Esophagus muscularis mucosa (tissue), 4 donors: ENCODE measurements around the gene NSF. TPM values are rescaled to one million over a fixed set of nuclear protein-coding genes. Genes with fewer than 3 reads are reported as not detected.
"Not testable (repeated sequence)": the region's sequence is repeated elsewhere in the genome, so short reads cannot be mapped to it uniquely, and the experiment has no call there.

Source experiments
- DNase-seq: peaks from one replicate; pipeline ENCODE4 v3.0.0-alpha.2; 2017; ENCODE audit errors: extremely low spot score
- H3K27ac ChIP-seq, 4 donors: fragments of 200-600 bp; sonication (generic); replicated peaks in 1 of 4; 1 replicate in 3 of 4; 2 replicates in 1 of 4; pipeline ENCODE4 v1.5.1; 2016 to 2019; ENCODE audit warnings: mild to moderate bottlenecking in 1 of 4
- H3K27me3 ChIP-seq, 4 donors: fragments of 200-600 bp; sonication (generic); one replicate each; pipeline versions ENCODE4 v1.5.1 to v1.6.0; 2016 to 2019
- H3K36me3 ChIP-seq, 4 donors: fragments of 200-600 bp; sonication (generic); one replicate each; pipeline ENCODE4 v1.5.1; 2016 to 2019
- H3K4me1 ChIP-seq, 4 donors: fragments of 200-600 bp; sonication (generic); one replicate each; pipeline ENCODE4 v1.5.1; 2016 to 2019
- H3K4me3 ChIP-seq, 4 donors: fragments of 200-600 bp; sonication (generic); 1 replicate in 2 of 4; 2 replicates in 2 of 4; pipeline ENCODE4 v1.5.1; 2016 to 2019; ENCODE audit warnings: mild to moderate bottlenecking in 4 of 4, moderate library complexity in 1 of 4
- H3K9me3 ChIP-seq, 4 donors: fragments of 200-600 bp; sonication (generic); 1 replicate in 3 of 4; 2 replicates in 1 of 4; pipeline ENCODE4 v1.5.1; 2016 to 2019
- WGBS: methylation state at CpG from one replicate; pipeline ENCODE4 v1.1.5; 2018; 5-methylcytosine and 5-hydroxymethylcytosine counted together
- intact Hi-C: fragments of 100-400 bp; cut with DNase I; formaldehyde crosslinking; loops from one replicate; pipeline ENCODE4 v1.15.1; 2023
- total RNA-seq, 4 donors: library from RNA; depleted of rRNA; stranded (reverse); fragments of >200 nt; gene quantifications; one replicate each; pipeline versions ENCODE4 v1.1.0 to v1.2.1, GENCODE V29; 2016

The NSF gene
- 10 to 100 TPM; 15.7 to 25.3 (median 17.9) TPM for total RNA-seq

DNA sequence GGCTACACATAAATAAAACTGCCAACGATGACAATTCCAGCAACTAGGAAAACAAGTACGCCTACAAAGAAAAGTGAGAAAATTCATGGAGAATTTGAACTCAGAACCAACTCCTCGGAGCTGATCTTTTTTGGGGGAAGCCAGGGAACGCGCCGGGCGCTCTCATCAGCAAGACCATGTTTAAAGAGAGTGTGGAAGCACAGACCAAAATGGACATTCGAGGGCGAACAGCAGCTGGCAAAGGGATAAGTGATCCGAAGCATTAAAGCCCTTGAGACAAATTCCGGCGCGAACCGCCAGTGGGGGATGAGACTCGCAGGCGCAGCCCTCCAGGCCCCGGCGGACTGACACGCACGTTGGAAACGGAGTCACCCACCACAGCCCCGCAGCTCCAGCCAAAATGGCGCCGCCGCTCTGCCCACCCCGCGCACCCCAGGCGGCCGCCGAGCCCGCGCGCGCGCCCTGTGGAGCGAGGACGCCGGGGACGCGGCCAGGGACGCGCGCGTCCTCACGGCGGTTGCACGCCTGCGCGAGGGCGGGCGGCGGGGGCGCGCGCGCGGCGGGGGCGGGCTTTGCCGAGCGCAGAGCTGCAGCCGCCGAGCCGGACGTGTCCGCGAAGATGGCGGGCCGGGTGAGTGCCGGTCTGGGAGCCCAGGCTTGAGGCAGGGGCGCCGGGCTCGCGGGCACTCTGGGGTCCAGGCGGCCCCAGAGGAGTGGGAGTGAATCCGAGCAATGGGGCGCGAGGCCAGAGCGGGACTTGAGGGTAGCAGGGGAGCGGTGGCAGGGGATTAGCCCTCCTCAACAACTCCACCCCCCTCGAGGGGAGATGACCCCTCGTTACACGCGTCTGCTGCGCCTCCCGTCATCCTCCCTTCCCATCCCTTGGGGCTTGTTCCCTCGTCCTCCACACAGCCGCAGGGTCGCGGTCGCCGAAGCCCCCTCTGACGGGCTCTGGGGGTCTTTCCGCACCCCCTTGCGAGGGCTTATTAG, at the start of gene NSF:
Gene NSF, plus strand, starts transcription at position 513 of the 990 bp plus-strand sequence. Its CDS starts 107 bp downstream, at position 620.
- H3K9me3 ChIP-seq, H3K36me3 ChIP-seq, H3K4me3 ChIP-seq, H3K4me1 ChIP-seq, H3K27me3 ChIP-seq, intact Hi-C loops, DNase-seq, H3K27ac ChIP-seq: not testable (repeated sequence)
- no CpG with 5 or more reads among the region's 95 CpGs for WGBS

DNA sequence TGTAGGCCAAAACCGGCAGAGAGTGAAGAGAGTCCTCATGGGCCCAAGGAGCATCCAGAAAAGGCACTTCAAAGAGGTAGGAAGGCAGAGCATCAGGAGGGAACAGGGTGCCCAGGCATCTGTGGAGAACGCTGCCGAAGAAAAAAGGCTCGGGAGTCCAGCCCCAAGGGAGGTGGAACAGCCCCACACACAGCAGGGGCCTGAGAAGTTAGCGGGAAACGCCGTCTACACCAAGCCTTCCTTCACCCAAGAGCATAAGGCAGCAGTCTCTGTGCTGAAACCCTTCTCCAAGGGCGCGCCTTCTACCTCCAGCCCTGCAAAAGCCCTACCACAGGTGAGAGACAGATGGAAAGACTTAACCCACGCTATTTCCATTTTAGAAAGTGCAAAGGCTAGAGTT, 41.9 kb upstream of the NSF start:
- H3K4me1 ChIP-seq, H3K27ac ChIP-seq, H3K4me3 ChIP-seq, H3K36me3 ChIP-seq, DNase-seq, intact Hi-C loops, H3K9me3 ChIP-seq, H3K27me3 ChIP-seq: not testable (repeated sequence)
- whole genome bisulfite sequencing: 91% methylated on average over 9 of the region's 10 CpGs

GRCh38 chr17:46559155-46559554, 31.3 kb upstream of the NSF start:
- H3K36me3 ChIP-seq, H3K9me3 ChIP-seq, H3K27ac ChIP-seq, H3K4me1 ChIP-seq, H3K4me3 ChIP-seq, intact Hi-C loops, DNase-seq, H3K27me3 ChIP-seq: not testable (repeated sequence)
- no CpG with 5 or more reads among the region's 20 CpGs for WGBS

GRCh38 chr17:46560048-46560447, 30.4 kb upstream of the NSF start:
- WGBS: no CpG with 5 or more reads among the region's 3 CpGs
- DNase-seq, H3K27me3 ChIP-seq, H3K9me3 ChIP-seq, H3K4me3 ChIP-seq, H3K4me1 ChIP-seq, H3K27ac ChIP-seq, intact Hi-C loops, H3K36me3 ChIP-seq: not testable (repeated sequence)

GRCh38 chr17:46566284-46566683, 24.2 kb upstream of the NSF start:
- DNase-seq, H3K27ac ChIP-seq, H3K4me3 ChIP-seq, H3K27me3 ChIP-seq, intact Hi-C loops, H3K9me3 ChIP-seq, H3K4me1 ChIP-seq, H3K36me3 ChIP-seq: not testable (repeated sequence)
- WGBS: no CpG with 5 or more reads among the region's 2 CpGs

GRCh38 chr17:46566980-46567379, 23.5 kb upstream of the NSF start:
- H3K4me1 ChIP-seq, H3K36me3 ChIP-seq, intact Hi-C loops, H3K27me3 ChIP-seq, DNase-seq, H3K9me3 ChIP-seq, H3K27ac ChIP-seq, H3K4me3 ChIP-seq: not testable (repeated sequence)
- no CpG with 5 or more reads among the region's 1 CpG for WGBS

DNA sequence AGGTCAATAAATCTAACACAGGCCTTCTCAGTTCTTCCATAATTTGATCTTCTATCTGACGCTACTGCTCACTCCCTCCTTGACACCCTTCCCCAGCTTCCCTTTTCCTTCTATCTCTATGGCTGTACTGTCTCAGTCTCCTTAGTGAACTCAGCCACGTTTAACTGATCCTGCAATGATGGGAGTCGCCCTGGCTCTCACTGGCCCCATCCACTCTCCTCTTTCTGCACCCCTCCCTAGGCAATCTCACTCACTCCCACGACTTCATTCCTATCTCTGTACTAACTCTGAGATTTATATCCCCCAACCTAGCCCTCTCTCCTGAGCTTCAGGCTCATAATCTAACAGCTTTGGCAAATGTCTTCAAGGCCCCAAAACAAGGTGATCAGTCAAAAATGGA, 18.7 kb upstream of the NSF start:
- DNase-seq, H3K4me3 ChIP-seq, H3K36me3 ChIP-seq, H3K4me1 ChIP-seq, H3K9me3 ChIP-seq, H3K27me3 ChIP-seq, H3K27ac ChIP-seq, intact Hi-C loops: not testable (repeated sequence)
- no CpG with 5 or more reads among the region's 4 CpGs for WGBS

DNA sequence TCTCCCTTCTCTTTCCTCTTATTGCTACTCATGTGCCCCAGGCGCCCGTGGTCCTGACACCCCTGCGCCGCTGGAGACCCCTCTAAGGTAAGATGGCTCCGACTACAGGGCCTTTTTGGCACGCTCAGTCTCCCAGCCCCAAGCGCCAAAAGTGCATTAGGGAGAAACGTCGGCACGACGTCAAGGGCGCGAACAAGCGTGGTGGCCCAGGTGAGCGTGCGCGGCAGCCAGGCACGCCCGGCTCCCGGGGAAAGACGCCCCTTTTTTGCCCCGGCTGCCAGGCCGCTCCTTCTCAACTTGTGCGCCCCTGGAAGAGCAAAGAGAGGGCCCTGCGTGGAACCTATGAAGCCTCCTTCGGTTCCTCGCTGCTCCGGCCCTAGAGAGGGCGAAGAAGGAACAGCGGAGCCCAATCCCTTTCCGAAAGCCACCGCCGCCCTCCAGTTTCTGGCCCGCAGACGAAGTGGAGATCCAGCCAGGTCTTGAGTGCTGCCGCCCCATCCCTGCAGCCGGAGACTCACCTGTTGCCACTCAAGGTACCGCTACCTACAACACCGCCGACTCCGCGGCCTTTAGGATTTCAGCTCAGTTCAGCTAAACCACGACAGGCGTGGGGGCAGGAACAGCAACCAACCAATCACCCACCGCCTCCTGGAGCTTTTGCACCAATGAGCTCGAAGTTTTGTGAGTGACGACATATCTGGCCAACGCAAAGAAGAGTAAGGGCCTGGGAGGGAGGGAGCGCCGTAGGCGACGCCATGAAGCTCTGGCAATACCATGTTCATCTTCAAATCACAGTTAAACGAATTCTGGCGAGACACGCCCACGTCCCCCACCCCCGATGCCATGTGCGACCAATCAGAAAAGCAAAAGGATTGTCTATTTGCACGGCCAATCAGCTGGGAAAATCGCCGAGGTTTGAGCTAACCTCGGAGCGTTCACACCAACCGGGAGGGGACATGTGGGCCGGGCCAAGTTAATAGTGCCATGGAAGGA, 11.1 kb upstream of the NSF start, which contains the start of gene ARL17A:
Gene ARL17A, minus strand, starts transcription at position 609 of the 993 bp plus-strand sequence. CDS start 3,369 bp downstream, outside the sequence.
- H3K27me3 ChIP-seq, H3K4me1 ChIP-seq, DNase-seq, intact Hi-C loops, H3K9me3 ChIP-seq, H3K36me3 ChIP-seq: not testable (repeated sequence)
- peak within 1 kb of the TSS; percentile 25 to 50 (median 36) for H3K4me3 ChIP-seq
- no CpG with 5 or more reads among the region's 65 CpGs for WGBS
- peak within 1 kb of the TSS; percentile 38 to 76 (median 74) for H3K27ac ChIP-seq

DNA sequence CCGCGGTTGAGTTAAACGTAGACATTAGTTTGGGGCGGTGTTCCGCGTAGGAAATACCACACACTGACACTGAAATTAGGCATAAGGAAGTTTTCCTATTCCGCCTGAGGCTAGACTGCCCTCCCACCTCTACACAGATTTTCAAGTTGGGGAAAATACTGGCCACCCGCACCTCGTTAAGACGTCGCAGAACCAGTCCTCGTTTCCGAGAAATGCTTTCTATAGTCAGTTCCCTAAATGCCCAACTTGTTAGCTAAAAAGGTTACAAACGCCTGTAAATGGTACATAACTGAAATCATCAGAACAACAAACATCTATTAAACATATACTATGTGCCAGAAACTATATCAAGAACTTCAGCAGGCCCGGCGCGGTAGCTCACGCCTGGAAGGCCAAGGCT, 10.4 kb upstream of the NSF start:
- peak overlapping the region; percentile 38 to 76 (median 74) for H3K27ac ChIP-seq
- intact Hi-C loops, H3K9me3 ChIP-seq, DNase-seq, H3K36me3 ChIP-seq, H3K4me1 ChIP-seq, H3K27me3 ChIP-seq: not testable (repeated sequence)
- peak overlapping the region; percentile 25 to 50 (median 36) for H3K4me3 ChIP-seq
- WGBS: no CpG with 5 or more reads among the region's 18 CpGs

DNA sequence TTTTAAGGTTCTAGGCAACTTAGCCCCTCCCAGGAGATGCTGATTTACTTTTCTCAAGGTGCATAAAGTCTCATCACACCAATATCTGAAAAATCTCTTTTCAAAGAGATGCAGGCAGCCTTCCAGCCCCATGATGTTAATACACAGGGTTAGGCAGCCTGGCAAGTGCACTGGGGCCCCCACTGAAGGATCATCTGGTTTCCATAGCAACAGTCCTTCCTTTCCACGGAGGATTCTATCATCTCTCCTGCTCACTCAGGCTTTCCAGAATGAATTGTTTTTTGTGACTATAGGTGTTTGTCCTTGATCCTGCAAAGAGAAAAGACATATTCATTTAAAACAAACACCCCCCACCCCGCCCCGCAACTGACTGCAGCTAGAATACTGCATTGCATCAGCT, 5.0 kb upstream of the NSF start:
- DNase-seq, H3K27ac ChIP-seq, intact Hi-C loops, H3K36me3 ChIP-seq, H3K9me3 ChIP-seq, H3K4me3 ChIP-seq, H3K27me3 ChIP-seq, H3K4me1 ChIP-seq: not testable (repeated sequence)
- no CpG with 5 or more reads among the region's 3 CpGs for WGBS

GRCh38 chr17:46591332-46591731, 863 bp downstream of the NSF start:
- H3K4me1 ChIP-seq, H3K9me3 ChIP-seq, intact Hi-C loops, DNase-seq, H3K4me3 ChIP-seq, H3K36me3 ChIP-seq, H3K27ac ChIP-seq, H3K27me3 ChIP-seq: not testable (repeated sequence)
- WGBS: no CpG with 5 or more reads among the region's 7 CpGs

DNA sequence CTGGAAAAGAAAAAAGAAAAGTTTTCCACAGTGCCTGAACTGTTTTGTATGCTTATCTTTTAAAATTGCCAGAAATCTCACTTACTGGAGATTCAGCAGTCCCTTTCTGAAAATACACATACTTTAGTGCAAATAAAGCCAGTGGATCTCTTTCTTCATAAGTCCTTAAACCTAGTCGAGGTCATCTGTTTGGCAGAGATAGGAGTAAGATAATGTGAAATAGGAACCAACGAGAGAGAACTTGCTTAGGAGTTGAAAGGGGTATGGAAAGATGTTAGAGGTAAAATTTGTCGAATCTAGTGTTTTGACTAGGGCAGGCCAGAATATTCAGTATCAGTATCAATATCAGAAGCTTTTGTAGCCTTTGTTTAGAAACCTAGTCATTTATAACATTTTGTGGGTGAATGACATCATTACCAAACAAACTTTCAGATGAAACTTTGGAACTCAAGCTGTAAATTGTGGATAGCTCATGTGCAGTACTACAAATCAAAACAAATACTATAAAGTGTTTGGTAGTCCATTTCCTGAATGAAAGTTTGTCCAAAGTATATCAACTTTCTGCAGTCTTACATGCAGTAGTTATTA, 8.0 kb downstream of the NSF start:
- H3K36me3 ChIP-seq, intact Hi-C loops, H3K27me3 ChIP-seq, DNase-seq, H3K27ac ChIP-seq, H3K4me3 ChIP-seq, H3K9me3 ChIP-seq, H3K4me1 ChIP-seq: not testable (repeated sequence)
- WGBS: 61% methylated on average over 3 of the region's 3 CpGs
